CD14-positive monocyte (primary cell): ENCODE data around the gene USP47. TPM values are rescaled to one million over a fixed set of nuclear protein-coding genes. Genes with fewer than 3 reads are reported as not detected.

Experiments
- DNase-seq, 3 donors: peaks; one replicate each; pipeline ENCODE4 v3.0.0-alpha.2; 2011 to 2022
- H2AFZ ChIP-seq: 2 replicates; pipeline ENCODE4 v1.6.0; 2012; ENCODE audit warnings: mild to moderate bottlenecking, low read depth, low read length, inconsistent platforms; ENCODE audit not compliant: insufficient read depth, poor library complexity, severe bottlenecking
- H3K27ac ChIP-seq, 2 donors: 1 replicate in 1 of 2; 2 replicates in 1 of 2; pipeline ENCODE4 v1.5.1; 2012 to 2013; ENCODE audit warnings: low read length in 2 of 2, control low read depth in 1 of 2, inconsistent platforms in 1 of 2, low read depth in 1 of 2, mild to moderate bottlenecking in 1 of 2
- H3K27me3 ChIP-seq, 2 donors: one replicate each; pipeline versions ENCODE4 v1.6.0 to v1.6.1; 2011 to 2013; ENCODE audit warnings: low read length in 2 of 2; ENCODE audit not compliant: control insufficient read depth in 2 of 2, insufficient read depth in 2 of 2
- H3K36me3 ChIP-seq, 2 donors: replicated peaks in 1 of 2; 1 replicate in 1 of 2; 2 replicates in 1 of 2; pipeline versions ENCODE4 v1.5.1 to v1.6.1; 2012 to 2013; ENCODE audit warnings: low read length in 2 of 2, control low read depth in 1 of 2, inconsistent platforms in 1 of 2, mild to moderate bottlenecking in 1 of 2; ENCODE audit not compliant: insufficient read depth in 2 of 2, control insufficient read depth in 1 of 2
- H3K4me1 ChIP-seq, 2 donors: 1 replicate in 1 of 2; 2 replicates in 1 of 2; pipeline versions ENCODE4 v1.5.1 to v1.6.1; 2012 to 2013; ENCODE audit warnings: low read length in 2 of 2, control low read depth in 1 of 2, inconsistent platforms in 1 of 2, mild to moderate bottlenecking in 1 of 2, moderate library complexity in 1 of 2; ENCODE audit not compliant: insufficient read depth in 2 of 2, control insufficient read depth in 1 of 2
- H3K4me2 ChIP-seq: replicated peaks from 2 replicates; pipeline ENCODE3; 2012; ENCODE audit warnings: low read length, moderate library complexity, mild to moderate bottlenecking; ENCODE audit not compliant: poor library complexity, severe bottlenecking; ENCODE audit errors: extremely low read depth
- H3K4me3 ChIP-seq, 3 experiments: fragments of 200-600 bp in 1 of 3; sonication (generic) in 1 of 3; replicated peaks in 1 of 3; 1 replicate in 2 of 3; 2 replicates in 1 of 3; pipeline ENCODE4 v1.5.1; 2011 to 2013; ENCODE audit warnings: low read length in 3 of 3, mild to moderate bottlenecking in 3 of 3, control low read depth in 2 of 3, low read depth in 2 of 3, inconsistent platforms in 1 of 3, moderate library complexity in 1 of 3
- H3K79me2 ChIP-seq: 2 replicates; pipeline ENCODE4 v1.6.0; 2012; ENCODE audit warnings: mild to moderate bottlenecking, control low read depth, inconsistent platforms, low read length, moderate library complexity; ENCODE audit not compliant: insufficient read depth
- H3K9ac ChIP-seq: 2 replicates; pipeline ENCODE4 v1.6.0; 2017; ENCODE audit warnings: low read length, mild to moderate bottlenecking; ENCODE audit not compliant: insufficient read depth, poor library complexity, severe bottlenecking
- H3K9me3 ChIP-seq, 2 donors: replicated peaks in 1 of 2; 1 replicate in 1 of 2; 2 replicates in 1 of 2; pipeline versions ENCODE4 v1.5.1 to v1.6.1; 2012 to 2013; ENCODE audit warnings: low read length in 2 of 2, control low read depth in 1 of 2; ENCODE audit not compliant: control insufficient read depth in 1 of 2, insufficient read depth in 1 of 2
- H4K20me1 ChIP-seq: 2 replicates; pipeline ENCODE4 v1.6.0; 2012; ENCODE audit warnings: mild to moderate bottlenecking, low read length, control low read depth, moderate library complexity; ENCODE audit not compliant: insufficient read depth
- H3K27ac Mint-ChIP-seq, 7 donors: one replicate each; pipeline ENCODE4 v1.8.0; 2020; ENCODE audit warnings: mild to moderate bottlenecking in 7 of 7, mixed read lengths in 7 of 7, moderate library complexity in 6 of 7, inconsistent platforms in 2 of 7
- H3K27me3 Mint-ChIP-seq, 3 donors: one replicate each; pipeline ENCODE4 v1.8.0; 2021 to 2022; ENCODE audit warnings: low read depth in 3 of 3, mild to moderate bottlenecking in 3 of 3, mixed read lengths in 3 of 3, moderate library complexity in 3 of 3, inconsistent platforms in 1 of 3
- H3K36me3 Mint-ChIP-seq, 2 donors: one replicate each; pipeline ENCODE4 v1.8.0; 2020; ENCODE audit warnings: mixed read lengths in 2 of 2, inconsistent platforms in 1 of 2, mild to moderate bottlenecking in 1 of 2
- H3K4me1 Mint-ChIP-seq: one replicate; pipeline ENCODE4 v1.8.0; 2020; ENCODE audit warnings: mild to moderate bottlenecking, mixed read lengths
- H3K4me3 Mint-ChIP-seq, 2 donors: one replicate each; pipeline ENCODE4 v1.8.0; 2020; ENCODE audit warnings: mild to moderate bottlenecking in 2 of 2, mixed read lengths in 2 of 2, moderate library complexity in 1 of 2
- H3K9me3 Mint-ChIP-seq, 7 donors: one replicate each; pipeline ENCODE4 v1.8.0; 2020 to 2022; ENCODE audit warnings: mixed read lengths in 7 of 7, mild to moderate bottlenecking in 6 of 7, moderate library complexity in 6 of 7, inconsistent platforms in 2 of 7
- CTCF ChIP-seq: fragments of 200-600 bp; IDR thresholded peaks from one replicate; pipeline ENCODE4 v1.8.0; 2022; ENCODE audit warnings: antibody characterized with exemption, mild to moderate bottlenecking
- WGBS: methylation state at CpG from one replicate; pipeline ENCODE4 v1.1.5; 2013; ENCODE audit warnings: missing lambda C conversion rate; ENCODE audit not compliant: insufficient coverage; 5-methylcytosine and 5-hydroxymethylcytosine counted together
- intact Hi-C, 2 donors: fragments of 100-400 bp; cut with micrococcal nuclease; formaldehyde crosslinking; loops; one replicate each; pipeline versions ENCODE4 v1.15.0 to v1.15.1; 2023
- polyA plus RNA-seq, 3 donors: library from polyadenylated mRNA; depleted of rRNA in 1 of 3; unstranded in 2 of 3; stranded (reverse) in 1 of 3; fragments of 300-500 nt in 2 of 3; fragments of >200 nt in 1 of 3; fragmentation: Illumina TruSeq in 2 of 3; gene quantifications; 1 replicate in 2 of 3; 2 replicates in 1 of 3; pipeline ENCODE4 v1.2.3, GENCODE V29; 2012 to 2021

Gene USP47
- polyA plus RNA-seq, 3 donors, result 8.1 to 17.5 (median 10.5) TPM

DNA sequence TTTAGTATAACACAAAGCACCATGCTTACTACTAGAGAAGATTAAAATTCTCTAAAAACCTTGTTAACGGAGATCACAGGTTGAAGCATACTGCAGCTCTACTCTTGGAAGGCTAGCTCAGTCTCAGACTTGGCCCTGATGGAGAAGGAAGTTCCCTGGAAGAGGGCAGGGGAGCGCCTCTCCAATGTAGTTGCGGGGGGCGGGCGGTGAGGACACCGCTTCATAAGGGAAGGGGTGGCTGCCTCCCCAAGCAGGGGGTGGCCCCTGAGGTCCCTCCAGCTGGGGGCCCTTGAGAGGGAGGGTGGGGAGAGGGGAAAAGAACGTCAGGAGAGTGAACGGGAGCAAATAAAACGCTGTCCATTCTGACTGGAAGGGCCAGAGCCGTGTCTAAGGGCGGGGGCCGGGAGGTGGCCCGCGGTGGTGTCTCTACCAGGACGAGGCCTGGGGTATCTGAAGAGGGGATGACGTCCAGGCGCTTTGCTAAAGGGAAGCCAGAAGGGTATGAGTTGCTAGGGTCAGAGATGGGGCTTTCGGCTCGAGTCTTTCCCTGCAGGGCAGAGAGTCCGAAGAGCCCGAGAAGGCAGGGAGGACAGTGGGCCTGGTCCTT, 553 bp upstream of the USP47 start:
- Histone ChIP-seq H3K27ac (peak overlapping the region; percentile 96 to 97), H3K9me3 (no peaks in the 10 kb centered on the region), H3K27me3 (peaks cover 0 to 2% of the 10 kb centered on the region in 2 donors), H3K4me1 (peaks cover 20 to 30% of the 10 kb centered on the region in 2 donors), H3K9ac (peak overlapping the region; percentile 99), H3K4me3 (peak overlapping the region; percentile 80 to 97 (median 94)), H2AFZ (peak overlapping the region; percentile 98), H4K20me1 (peaks cover 27% of the 10 kb centered on the region), H3K79me2 (peaks cover 44% of the 10 kb centered on the region), H3K4me2 (peak overlapping the region; percentile 82), H3K36me3 (no peaks in the 10 kb centered on the region)
- peaks cover 18% of the 10 kb centered on the region for H3K4me1 Mint-ChIP-seq
- TF ChIP-seq CTCF, result peak; percentile 48
- intact Hi-C loops, result loop anchor here (10.0 kb wide), 2 partner anchors 1036 to 1546 kb away; partner anchors contain the start of genes EIF4G2 (in 1 of the 2) and SBF2 (in 1 of the 2)
- no peak overlapping the region for H3K4me3 Mint-ChIP-seq
- WGBS, result 0% methylated on average over 18 of the region's 21 CpGs
- H3K27ac Mint-ChIP-seq, result no peak overlapping the region
- H3K9me3 Mint-ChIP-seq, result peaks cover 0 to 4% (median 0%) of the 10 kb centered on the region in 7 donors
- peak; percentile 17 to 39 (median 37) for DNase-seq
- H3K36me3 Mint-ChIP-seq, result no peaks in the 10 kb centered on the region
- no peaks in the 10 kb centered on the region for H3K27me3 Mint-ChIP-seq

DNA sequence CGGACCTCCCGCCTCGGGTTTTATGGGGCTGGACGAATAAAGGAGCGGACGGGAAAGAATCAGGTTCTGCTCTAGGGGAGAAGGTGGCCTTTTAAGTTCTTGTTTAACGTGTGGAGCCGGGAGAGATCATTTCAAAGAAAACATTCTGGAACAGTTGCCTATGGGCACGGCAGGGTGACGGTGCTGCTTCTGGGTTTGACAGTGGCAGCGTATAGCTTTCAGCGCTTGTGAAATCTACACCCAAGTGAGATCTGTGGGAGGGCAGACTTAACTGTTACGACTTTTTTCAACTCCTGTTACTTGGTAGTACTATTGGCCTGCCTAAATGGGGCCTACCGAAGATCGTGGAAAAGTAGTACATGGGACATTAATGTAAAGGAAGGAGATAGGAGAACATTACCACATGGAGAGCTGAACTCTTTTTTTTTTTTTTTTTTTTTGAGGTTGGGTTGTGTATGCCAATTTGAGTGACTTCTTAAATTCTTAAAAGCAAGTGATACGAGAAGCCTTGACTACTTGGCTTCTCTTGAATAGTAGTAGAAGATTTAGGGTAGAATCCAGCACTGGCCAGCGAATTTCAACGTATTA, 743 bp downstream of the USP47 start:
- intact Hi-C loops, result loop anchor here (10.0 kb wide), 2 partner anchors 1038 to 1548 kb away; partner anchors contain the start of genes EIF4G2 (in 1 of the 2) and SBF2 (in 1 of the 2)
- no peak for TF ChIP-seq CTCF
- H3K9ac ChIP-seq, result peak overlapping the region; percentile 99
- H3K4me1 Mint-ChIP-seq, result peaks cover 25% of the 10 kb centered on the region
- no peaks in the 10 kb centered on the region for H3K9me3 ChIP-seq
- H3K4me1 ChIP-seq, result peaks cover 20 to 30% of the 10 kb centered on the region in 2 donors
- H3K27me3 Mint-ChIP-seq, result no peaks in the 10 kb centered on the region
- peak overlapping the region; percentile 82 for H3K4me2 ChIP-seq
- H3K27me3 ChIP-seq, result no peaks in the 10 kb centered on the region
- H3K36me3 Mint-ChIP-seq, result no peaks in the 10 kb centered on the region
- H3K4me3 Mint-ChIP-seq, result no peak overlapping the region
- peaks cover 39% of the 10 kb centered on the region for H4K20me1 ChIP-seq
- H2AFZ ChIP-seq, result peak overlapping the region; percentile 98
- no peaks in the 10 kb centered on the region for H3K36me3 ChIP-seq
- peak overlapping the region; percentile 80 to 97 (median 94) for H3K4me3 ChIP-seq
- H3K79me2 ChIP-seq, result peaks cover 57% of the 10 kb centered on the region
- no peak overlapping the region for H3K27ac Mint-ChIP-seq
- peak; percentile 56 to 70 (median 68) for DNase-seq
- peak overlapping the region; percentile 96 to 97 for H3K27ac ChIP-seq
- WGBS, result under 1% methylated on average over 15 of the region's 18 CpGs
- H3K9me3 Mint-ChIP-seq, result no peaks in the 10 kb centered on the region
